ENCODE data around the gene RBM23. TPM values are rescaled to one million over a fixed set of nuclear protein-coding genes. Genes with fewer than 3 reads are reported as not detected.

Gene RBM23
- total and polyA plus RNA-seq, 2 donors (not counting 3 experiments of a cell fraction or from before 2014, with no cell fraction given), result 67.7 to 68.9 TPM

- BruUV-seq (replicated peaks), result no TSS peak
- no peak overlapping the region for H3K27ac ChIP-seq (ENCODE audit: insufficient read depth, low read depth, low read length)
- no peaks in the 10 kb centered on the region for H3K79me2 ChIP-seq (ENCODE audit: control insufficient read depth, insufficient read depth, low read length)
- CTCF ChIA-PET, result interaction anchor here (1.4 to 11.4 kb wide), 5 partner anchors 8 to 26 kb away, joined by 3 to 80 read pairs (median 3); no protein-coding TSS in a partner anchor
- no peaks in the 10 kb centered on the region for H3K27me3 ChIP-seq (ENCODE audit: control insufficient read depth in 2 of 2, insufficient read depth in 2 of 2, low read length in 2 of 2)
- dilution Hi-C loops (cut with MboI; ENCODE audit: extremely low pct_ligation_motif_present, low sequenced_read_pairs) (no loop called here), intact Hi-C loops (cut with micrococcal nuclease) (no loop called here)
- POLR2A ChIA-PET, result no interaction called here
- TF ChIP-seq FOS (IDR thresholded peaks at IDR 0.05; ENCODE audit: borderline replicate concordance, insufficient read depth, low read length) (no peak), JUN (IDR thresholded peaks at IDR 0.05; ENCODE audit: borderline replicate concordance, insufficient read depth, insufficient read length, low read depth) (no peak), MAX (IDR thresholded peaks at IDR 0.05; ENCODE audit: insufficient read depth, insufficient read length) (no peak), POLR2AphosphoS5 (IDR thresholded peaks at IDR 0.05; ENCODE audit: insufficient read depth, low read depth, low read length) (no peak), GATA2 (IDR thresholded peaks at IDR 0.05; ENCODE audit: insufficient read depth, insufficient read length, low read depth, low read length) (no peak), MYC (IDR thresholded peaks at IDR 0.05; ENCODE audit: low read depth, low read length) (no peak), EZH2 (IDR thresholded peaks at IDR 0.05; ENCODE audit: borderline replicate concordance, low read depth, low read length, severe bottlenecking) (no peak), CTCF (IDR thresholded peaks at IDR 0.05; ENCODE audit: extremely low read depth in 1 of 2, insufficient read depth in 1 of 2, low read depth in 1 of 2, low read length in 2 of 2) (no peak), POLR2A (IDR thresholded peaks at IDR 0.05; ENCODE audit: low read depth, low read length) (no peak)
- H3K9me1 ChIP-seq (replicated peaks; ENCODE audit: control insufficient read depth, extremely low read depth, insufficient read depth, low read length), result no peaks in the 10 kb centered on the region
- H2AFZ ChIP-seq (ENCODE audit: low read depth, low read length), result no peak overlapping the region
- H4K20me1 ChIP-seq (replicated peaks; ENCODE audit: control insufficient read depth, extremely low read depth, insufficient read depth, low read length), result no peaks in the 10 kb centered on the region
- no peak for FAIRE-seq
- H3K9ac ChIP-seq (replicated peaks; ENCODE audit: extremely low read depth, insufficient read depth, low read length), result no peak overlapping the region
- no peaks in the 10 kb centered on the region for H3K36me3 ChIP-seq (ENCODE audit: control insufficient read depth in 2 of 2, extremely low read depth in 1 of 2, insufficient read depth in 2 of 2, low read length in 2 of 2)
- H3K4me1 ChIP-seq (ENCODE audit: control insufficient read depth, extremely low read depth, insufficient read depth, low read length), result no peaks in the 10 kb centered on the region
- H3K4me2 ChIP-seq (ENCODE audit: insufficient read depth, low read length), result no peak overlapping the region
- no peaks in the 10 kb centered on the region for H3K9me3 ChIP-seq (replicated peaks; ENCODE audit: control insufficient read depth, insufficient read depth, low read length)
- H3K4me3 ChIP-seq (replicated peaks in 1 of 3; ENCODE audit: insufficient read depth in 1 of 3, low read depth in 1 of 3, low read length in 3 of 3), result no peak overlapping the region
- no peak for DNase-seq (ENCODE audit: low read depth, low spot score)
These were observed 28.5 kb downstream of the RBM23 start for GRCh38 chr14:22890416-22890815.

All from endothelial cell of umbilical vein (primary cell).